ENCODE measurements around the gene APRT.

GRCh38 chr16:88851616-88852015, 39.9 kb upstream of the APRT start:
- TF ChIP-seq CTCF (conservative IDR thresholded peaks at IDR 0.05; ENCODE audit: low read depth, low read length) (no peak), EZH2 (IDR thresholded peaks at IDR 0.05; ENCODE audit: borderline replicate concordance, low read depth, low read length, poor library complexity, severe bottlenecking) (no peak)
